GM21576 (cell line): ENCODE measurements around the gene TBR1.
A peak's percentile ranks its signal among the peaks of the same experiment; 100 is the strongest.

Experiments
- ATAC-seq: cut with Tn5 transposase; IDR thresholded peaks from one replicate; pipeline ENCODE4 v1.9.1; 2021; ENCODE audit warnings: mild to moderate bottlenecking, moderate library complexity; ENCODE audit not compliant: unreplicated experiment

The TBR1 gene

GRCh38 chr2:161414042-161415033 is 1.8 kb upstream of the TBR1 start:
- ATAC-seq, result peak; percentile 34

DNA sequence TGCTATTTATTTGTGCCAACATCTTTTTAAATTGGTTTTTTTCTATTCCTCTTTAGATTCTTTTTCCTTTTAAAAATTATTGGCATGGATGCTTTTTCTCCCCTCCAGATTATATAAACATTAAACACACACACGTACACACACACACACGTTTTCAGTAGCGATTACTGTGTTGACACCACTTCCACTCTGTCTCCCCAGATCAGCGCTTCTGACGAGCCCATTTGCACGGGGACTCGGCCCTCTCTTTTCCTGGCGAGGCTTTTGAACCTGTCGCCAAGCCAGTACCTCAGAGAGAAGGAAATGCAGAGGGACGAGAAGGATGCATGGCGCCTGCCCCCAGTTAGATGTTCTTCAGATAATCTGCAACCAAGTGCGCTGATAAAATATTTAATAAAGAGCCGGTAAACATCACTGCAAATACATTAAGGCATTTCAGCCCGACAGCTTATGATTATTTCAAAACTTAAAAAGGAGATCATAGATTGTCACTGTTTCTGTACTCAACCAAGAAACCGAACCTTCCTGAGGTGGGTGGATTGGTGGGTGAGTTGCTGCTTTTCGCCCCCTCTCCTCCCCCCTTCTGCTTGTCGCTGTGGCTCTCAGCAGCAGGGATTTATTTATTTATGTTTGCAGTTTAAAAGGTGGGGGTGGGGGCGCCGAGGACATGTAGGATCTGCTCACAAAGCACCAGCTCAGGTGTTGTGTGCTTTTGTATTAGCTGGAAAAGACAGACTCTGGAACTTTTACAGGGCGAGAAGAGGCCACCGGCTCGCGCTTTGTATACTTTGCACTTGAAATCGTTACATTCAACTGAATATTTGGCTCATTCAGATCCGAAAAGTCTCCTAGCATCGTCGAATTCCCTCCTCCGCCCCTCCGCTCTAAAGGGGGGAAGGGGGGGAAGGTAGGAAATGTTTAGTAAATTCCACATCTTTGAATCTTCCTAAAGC is 787 bp upstream of the TBR1 start:
- ATAC-seq, result no peak

DNA sequence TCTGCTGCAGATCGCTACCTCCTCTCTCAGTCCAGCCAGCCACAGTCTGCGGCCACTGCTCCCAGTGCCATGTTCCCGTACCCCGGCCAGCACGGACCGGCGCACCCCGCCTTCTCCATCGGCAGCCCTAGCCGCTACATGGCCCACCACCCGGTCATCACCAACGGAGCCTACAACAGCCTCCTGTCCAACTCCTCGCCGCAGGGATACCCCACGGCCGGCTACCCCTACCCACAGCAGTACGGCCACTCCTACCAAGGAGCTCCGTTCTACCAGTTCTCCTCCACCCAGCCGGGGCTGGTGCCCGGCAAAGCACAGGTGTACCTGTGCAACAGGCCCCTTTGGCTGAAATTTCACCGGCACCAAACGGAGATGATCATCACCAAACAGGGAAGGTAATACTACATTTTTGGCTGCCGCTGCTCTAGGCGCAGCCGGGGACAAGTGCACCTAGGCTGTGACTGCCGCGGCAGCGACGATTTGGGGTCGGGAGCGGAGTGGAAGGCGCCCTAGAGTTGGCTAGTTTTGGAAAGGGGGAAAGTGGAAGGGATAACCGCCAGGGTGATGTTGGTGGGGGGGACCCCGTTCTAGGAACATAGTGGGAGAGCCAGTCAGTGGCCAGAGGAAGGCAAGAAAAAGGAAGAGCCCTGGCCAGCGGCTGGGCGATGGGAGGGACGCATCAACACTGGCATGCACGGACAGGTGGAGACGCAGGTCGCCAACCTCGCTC is 776 bp downstream of the TBR1 start:
- no peak for ATAC-seq

DNA sequence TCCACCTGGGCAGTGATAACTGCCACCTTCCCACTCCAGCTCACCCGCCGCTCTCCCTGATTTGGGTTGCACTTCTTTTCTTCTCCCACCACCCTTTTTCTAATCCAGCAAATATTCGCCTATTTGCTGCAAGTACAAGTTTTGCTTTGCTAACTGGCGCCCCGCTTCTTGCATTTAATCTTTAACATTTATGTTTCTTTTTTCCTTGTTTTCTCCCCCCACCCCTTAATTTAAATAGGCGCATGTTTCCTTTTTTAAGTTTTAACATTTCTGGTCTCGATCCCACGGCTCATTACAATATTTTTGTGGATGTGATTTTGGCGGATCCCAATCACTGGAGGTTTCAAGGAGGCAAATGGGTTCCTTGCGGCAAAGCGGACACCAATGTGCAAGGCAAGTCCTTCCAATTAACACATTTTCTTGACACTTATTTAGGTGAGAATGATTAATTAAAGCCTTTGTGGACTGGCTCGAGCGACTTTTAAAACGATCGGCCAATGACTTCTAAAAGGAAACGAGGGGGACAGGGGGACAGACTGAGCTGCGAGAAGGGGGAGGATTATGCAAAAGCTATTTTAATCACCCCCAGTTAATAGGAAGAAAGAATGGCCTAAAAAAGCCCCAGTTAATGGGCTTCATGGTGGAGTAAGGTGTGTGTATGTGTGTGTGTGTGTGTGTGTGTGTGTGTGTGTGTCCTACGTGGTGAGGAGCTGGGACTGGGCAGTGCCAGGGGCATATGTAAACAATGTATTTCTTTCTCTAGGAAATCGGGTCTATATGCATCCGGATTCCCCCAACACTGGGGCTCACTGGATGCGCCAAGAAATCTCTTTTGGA is 1.6 kb downstream of the TBR1 start:
- no peak for ATAC-seq

DNA sequence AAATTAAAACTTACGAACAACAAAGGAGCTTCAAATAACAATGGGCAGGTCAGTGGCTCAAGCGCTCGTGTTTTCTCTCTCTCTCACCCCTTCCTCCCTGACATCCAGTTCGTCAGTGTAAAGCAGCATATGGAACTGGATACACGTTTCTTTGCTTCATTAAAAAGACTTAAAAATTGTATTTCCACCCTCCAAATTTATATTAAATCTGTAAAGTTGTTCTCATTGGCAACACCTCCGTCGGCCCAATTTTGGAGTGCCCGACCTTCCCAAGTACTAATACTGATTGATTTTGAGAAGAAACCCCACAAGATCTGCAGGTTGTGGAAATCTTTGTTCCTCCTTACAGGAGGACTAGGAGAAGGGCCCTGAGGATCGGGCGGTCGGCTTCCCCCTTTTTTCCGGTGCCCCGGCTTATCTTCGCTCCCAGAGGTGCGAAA is 2.2 kb downstream of the TBR1 start:
- ATAC-seq, result no peak

- no peak for ATAC-seq
These were observed 2.9 kb downstream of the TBR1 start for GRCh38 chr2:161418715-161419637.

GRCh38 chr2:161419638-161420190 is 3.6 kb downstream of the TBR1 start:
- ATAC-seq, result no peak

DNA sequence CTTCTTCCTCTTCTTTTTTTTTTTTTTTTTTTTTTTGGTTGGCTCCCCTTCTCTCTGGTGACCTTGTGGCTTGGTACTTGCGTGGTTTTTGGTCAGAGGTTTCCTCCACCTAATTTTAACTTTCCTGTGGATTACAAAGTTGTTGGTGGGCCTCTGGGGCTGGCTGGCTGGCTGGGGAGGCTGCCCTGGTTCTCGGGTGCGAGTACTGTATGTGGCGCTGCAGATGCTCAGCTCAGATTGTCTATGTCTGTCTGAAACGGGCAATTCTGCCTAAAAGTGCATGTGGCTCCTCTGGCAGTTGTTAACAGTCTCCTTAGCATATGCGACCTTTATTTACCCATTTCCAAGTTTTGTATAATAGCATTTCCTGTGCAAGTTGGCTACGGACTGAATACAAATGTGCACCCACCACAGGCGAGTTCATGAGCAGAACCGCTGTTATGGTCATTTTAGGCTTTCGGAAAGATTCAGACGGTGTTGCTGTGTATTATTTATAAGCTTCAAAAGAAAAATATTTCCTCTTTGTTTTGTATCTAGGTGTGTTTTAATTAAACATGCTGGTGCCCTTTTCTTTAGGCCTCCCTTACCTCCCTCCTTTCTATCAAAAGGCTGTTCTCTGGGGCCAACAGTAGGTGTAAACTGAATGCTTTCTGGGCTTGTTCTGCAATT is 4.4 kb downstream of the TBR1 start:
- no peak for ATAC-seq

DNA sequence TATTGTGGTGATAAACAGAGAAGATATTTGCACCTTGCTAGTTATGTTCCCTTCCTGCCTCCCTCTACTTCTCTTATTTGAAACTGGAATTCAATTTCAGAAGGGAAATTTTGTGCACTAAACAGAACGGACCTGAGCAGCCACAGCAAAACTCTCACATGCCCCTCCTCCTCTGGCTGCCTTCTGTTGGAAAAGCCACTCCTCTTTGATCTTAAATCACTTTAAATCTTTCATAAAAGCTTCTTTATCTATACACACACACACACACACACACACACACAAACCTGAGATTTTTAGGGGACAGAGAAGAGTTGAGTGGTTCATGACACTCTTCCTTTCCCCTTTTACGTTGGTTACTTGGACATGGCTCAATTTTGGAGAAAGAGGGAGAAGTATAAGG is 5.6 kb downstream of the TBR1 start:
- ATAC-seq, result no peak

DNA sequence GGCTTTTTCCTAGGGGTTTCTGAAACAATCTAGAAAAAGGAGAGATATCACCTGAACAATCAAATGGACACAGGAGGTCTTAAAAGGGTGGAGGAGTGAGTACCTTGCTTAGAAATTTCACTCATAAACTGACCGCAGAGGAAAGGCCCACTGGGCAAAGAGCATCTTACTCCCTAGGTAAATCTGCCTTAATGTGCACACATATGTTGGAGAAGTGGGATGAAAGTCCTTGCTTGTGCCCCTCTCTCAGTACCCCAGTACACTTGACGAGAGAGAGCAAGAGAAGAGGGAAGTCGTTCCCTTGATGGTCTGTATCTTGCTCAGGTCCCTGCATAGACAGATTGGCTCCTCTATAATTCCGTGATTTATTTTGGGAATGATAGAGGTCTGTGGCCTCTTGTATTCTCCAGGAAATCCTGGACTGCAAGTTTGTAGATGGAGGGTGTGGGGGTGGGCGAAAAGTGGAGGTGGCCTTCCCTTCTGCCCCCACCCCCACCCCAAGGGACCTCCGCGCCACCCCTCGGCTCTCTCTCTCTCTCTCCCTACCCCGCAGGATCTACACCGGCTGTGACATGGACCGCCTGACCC is 6.8 kb downstream of the TBR1 start:
- ATAC-seq, result no peak

- ATAC-seq, result no peak
These were observed 7.6 kb downstream of the TBR1 start for GRCh38 chr2:161423421-161424393.

DNA sequence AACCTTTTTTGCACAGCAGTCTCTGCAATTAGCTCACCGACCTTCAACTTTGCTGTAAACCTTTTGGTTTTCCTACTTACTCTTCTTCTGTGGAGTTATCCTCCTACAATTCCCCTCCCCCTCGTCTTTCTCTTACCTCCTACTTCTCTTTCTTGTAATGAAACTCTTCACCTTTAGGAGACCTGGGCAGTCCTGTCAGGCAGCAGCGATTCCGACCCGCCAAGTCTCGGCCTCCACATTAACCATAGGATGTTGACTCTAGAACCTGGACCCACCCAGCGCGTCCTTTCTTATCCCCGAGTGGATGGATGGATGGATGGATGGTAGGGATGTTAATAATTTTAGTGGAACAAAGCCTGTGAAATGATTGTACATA is 8.3 kb downstream of the TBR1 start:
- ATAC-seq, result no peak

DNA sequence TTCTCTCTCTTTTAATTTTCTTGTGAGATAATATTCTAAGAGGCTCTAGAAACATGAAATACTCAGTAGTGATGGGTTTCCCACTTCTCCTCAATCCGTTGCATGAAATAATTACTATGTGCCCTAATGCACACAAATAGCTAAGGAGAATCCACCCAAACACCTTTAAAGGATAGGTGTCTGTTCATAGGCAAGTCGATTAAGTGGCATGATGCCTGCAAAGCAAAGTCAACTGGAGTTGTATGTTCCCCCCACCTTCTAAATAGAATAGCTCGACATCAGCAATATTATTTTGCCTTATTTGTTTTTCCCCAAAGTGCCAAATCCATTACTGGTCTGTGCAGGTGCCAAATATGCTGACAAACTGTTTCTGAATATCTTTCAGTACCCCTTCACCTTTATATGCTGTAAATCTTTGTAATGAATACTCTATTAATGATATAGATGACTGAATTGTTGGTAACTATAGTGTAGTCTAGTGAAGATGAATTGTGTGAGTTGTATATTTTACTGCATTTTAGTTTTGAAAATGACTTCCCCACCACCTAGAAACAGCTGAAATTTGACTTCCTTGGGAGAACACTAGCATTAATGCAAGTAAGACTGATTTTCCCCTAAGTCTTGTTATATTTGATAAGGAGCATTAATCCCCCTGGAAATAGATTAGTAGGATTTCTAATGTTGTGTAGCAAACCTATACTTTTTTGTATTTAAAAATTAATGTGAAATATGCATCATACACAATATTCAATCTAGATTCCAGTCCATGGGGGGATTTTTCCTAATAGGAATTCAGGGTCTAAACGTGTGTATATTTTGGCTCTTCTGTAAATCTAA is 9.0 kb downstream of the TBR1 start:
- no peak for ATAC-seq

DNA sequence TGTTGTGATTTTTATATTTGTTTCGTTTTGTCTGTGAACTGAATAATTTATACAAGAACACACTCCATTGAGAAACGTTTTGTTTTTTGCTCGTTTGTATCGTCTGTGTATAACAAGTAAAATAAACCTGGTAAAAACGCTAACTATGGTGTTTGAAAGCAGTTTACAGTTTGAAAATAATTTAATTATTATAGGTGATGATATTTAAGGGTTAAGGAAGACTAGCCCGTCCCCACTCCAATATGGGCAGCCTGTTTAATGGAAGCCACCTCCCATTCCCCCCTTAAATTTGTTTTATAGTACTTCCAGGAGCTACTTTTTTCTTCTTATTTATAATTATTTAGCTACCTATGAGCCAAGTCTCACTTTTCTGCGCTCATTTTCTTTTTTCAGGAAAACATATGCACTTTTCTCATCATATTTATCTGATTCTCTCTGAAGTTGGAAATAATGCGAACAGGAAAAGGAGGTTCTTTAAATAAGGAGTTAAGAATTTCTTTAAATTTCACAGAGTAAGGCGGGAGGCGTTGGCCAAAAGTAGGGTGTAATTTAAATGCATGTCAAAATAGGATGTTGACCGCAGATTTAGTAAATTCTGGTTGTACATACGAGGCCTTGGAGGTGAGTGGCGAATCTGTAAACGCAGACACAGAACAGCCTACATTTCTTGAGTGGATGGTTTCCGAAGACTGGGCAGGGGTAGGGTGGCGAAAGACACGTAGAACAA is 9.8 kb downstream of the TBR1 start:
- ATAC-seq, result no peak

GRCh38 chr2:161426455-161426921 is 10.4 kb downstream of the TBR1 start:
- ATAC-seq, result no peak
